OCI-LY3 (cell line): ENCODE results near the gene ADGRD1.

Experiments
- CTCF ChIP-seq: fragments of 200-600, 300-600 bp; sonication (generic); IDR thresholded peaks from 2 replicates; pipeline ENCODE4 v1.5.1; 2014; ENCODE audit warnings: antibody characterized with exemption, low read length, low read depth
- EZH2phosphoT487 ChIP-seq: fragments of 200-600 bp; shearing (Covaris generic); IDR thresholded peaks from 2 replicates; pipeline ENCODE4 v1.6.1; 2018; ENCODE audit warnings: antibody characterized with exemption, mixed run types, low read depth

DNA sequence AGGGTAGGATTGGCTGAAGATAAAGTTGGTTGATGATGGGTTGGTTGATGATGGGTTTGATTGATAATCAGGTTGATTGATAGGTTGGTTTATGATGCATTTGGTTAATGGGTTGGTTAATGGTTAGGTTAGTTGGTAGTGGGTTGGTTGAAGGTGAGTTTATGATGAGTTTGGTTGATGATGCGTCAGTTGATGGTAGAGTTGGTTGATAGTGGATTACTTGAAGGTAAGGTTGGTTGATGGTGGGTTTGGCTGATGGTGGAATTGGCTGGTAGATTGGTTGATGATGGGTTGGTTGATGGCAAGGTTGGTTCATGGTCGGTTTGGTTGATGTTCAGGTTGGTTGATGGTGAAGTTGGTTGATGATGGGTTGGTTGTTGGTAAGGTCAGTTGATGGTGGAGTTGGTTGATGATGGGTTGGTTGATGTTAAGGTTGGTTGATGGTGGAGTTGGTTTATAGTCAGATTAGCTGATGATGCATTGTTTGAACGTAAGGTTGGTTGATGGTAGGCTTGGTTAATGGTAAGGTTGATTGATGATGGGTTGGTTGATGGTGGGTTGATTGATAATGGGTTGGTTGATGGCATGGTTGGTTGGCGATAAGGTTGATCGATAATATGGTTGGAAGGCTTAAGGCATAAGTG is 146.4 kb downstream of the ADGRD1 start:
- TF ChIP-seq CTCF: no peak
- TF ChIP-seq EZH2phosphoT487: no peak
